ENCODE results near the gene GRB10.

Gene GRB10

GRCh38 chr7:50687096-50687495 lies 95.6 kb downstream of the GRB10 start:
- DNase-seq = no peak

- no peak for DNase-seq
Observed at GRCh38 chr7:50685135-50686065, 97.3 kb downstream of the GRB10 start.

- DNase-seq = no peak
Observed at GRCh38 chr7:50684713-50685075, 98.0 kb downstream of the GRB10 start.

GRCh38 chr7:50684011-50684712 lies 98.5 kb downstream of the GRB10 start:
- DNase-seq = no peak

- DNase-seq = no peak
Observed at GRCh38 chr7:50682573-50682972, 100.1 kb downstream of the GRB10 start.

- DNase-seq = no peak
Observed at GRCh38 chr7:50682079-50682478, 100.6 kb downstream of the GRB10 start.

- DNase-seq = no peak
Observed at GRCh38 chr7:50681432-50682045, 101.2 kb downstream of the GRB10 start.

GRCh38 chr7:50679218-50680007 lies 103.3 kb downstream of the GRB10 start:
- DNase-seq = peak; percentile 62

GRCh38 chr7:50678586-50678985 lies 104.1 kb downstream of the GRB10 start:
- DNase-seq = no peak

GRCh38 chr7:50677638-50677996 lies 105.1 kb downstream of the GRB10 start:
- no peak for DNase-seq

- DNase-seq = no peak
Observed at GRCh38 chr7:50676740-50677637, 105.7 kb downstream of the GRB10 start.

GRCh38 chr7:50676079-50676478 lies 106.6 kb downstream of the GRB10 start:
- no peak for DNase-seq

GRCh38 chr7:50674896-50675835 lies 107.5 kb downstream of the GRB10 start:
- no peak for DNase-seq

- DNase-seq = no peak
Observed at GRCh38 chr7:50674299-50674698, 108.4 kb downstream of the GRB10 start.

- no peak for DNase-seq
Observed at GRCh38 chr7:50673096-50673495, 109.6 kb downstream of the GRB10 start.

GRCh38 chr7:50672045-50672444 lies 110.7 kb downstream of the GRB10 start:
- no peak for DNase-seq

- no peak for DNase-seq
Observed at GRCh38 chr7:50671386-50671785, 111.3 kb downstream of the GRB10 start.

GRCh38 chr7:50669890-50670289 lies 112.8 kb downstream of the GRB10 start:
- DNase-seq = no peak

GRCh38 chr7:50667789-50668226 lies 114.9 kb downstream of the GRB10 start:
- no peak for DNase-seq

GRCh38 chr7:50667338-50667737 lies 115.4 kb downstream of the GRB10 start:
- DNase-seq = no peak

- no peak for DNase-seq
Observed at GRCh38 chr7:50666124-50666496, 116.6 kb downstream of the GRB10 start.

All from CD4-positive, alpha-beta T cell treated with Interleukin-12 subunit alpha and Interleukin-12 subunit beta, for 1 hour (primary cell).